ENCODE measurements around the gene SLC24A5. TPM values are rescaled to one million over a fixed set of nuclear protein-coding genes. Genes with fewer than 3 reads are reported as not detected.

Gene SLC24A5
- total and polyA plus RNA-seq, 2 of the 4 experiments (the other 2 are of a cell fraction), result not detected

DNA sequence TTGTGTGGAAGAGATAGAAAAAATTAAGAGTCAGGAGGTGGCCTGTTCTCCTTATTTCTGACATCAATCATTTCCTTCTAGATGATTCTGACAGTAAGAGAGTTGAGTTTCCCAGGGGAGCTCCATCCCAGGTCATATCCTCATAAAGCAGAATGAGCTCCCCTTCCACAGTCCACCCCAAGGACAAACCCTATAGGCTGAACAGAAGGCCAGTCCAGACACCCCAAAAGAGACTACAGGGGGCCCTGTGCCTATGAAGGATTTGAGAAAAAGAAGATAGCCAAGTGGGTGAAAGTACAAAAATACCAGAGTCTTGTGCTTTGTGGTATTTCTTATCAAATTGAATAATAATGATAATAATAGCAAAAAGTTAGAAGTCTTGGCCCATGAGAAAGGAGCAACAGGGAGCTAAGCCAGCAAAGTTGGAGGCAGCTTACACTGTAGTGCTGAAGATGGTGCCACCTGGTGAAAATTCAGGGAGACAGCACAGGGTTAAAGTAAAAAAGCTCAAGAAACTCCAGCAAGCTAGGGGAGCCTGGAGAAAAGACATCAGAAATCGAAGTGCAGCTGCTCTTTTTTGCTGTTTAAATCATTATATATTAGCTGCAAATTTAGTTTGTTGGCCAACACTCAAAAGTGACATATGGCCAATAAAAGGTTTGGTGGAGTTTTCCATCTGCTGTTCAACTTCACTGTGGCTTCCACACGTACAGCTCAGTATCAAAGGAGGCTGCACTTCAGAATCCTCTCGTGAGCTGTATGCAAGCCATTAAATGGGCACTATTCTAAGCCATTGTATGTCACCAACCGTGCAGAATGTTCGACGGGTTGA is 35.8 kb upstream of the SLC24A5 start:
- H4K20me1 ChIP-seq (ENCODE audit: insufficient read depth, low read length), result no peaks in the 10 kb centered on the region
- CTCF ChIA-PET, result interaction anchor here (0.6 to 1.3 kb wide), 4 partner anchors 20 to 889 kb away, joined by 3 read pairs; no protein-coding TSS in a partner anchor
- no peak overlapping the region for H3K4me2 ChIP-seq (ENCODE audit: low read depth, low read length)
- no peak overlapping the region for H3K18ac ChIP-seq (ENCODE audit: low read depth, low read length)
- no peak overlapping the region for H3K14ac ChIP-seq (replicated peaks; ENCODE audit: low read depth, low read length)
- H2AFZ ChIP-seq (replicated peaks; ENCODE audit: low read length, poor library complexity), result no peak overlapping the region
- no peak overlapping the region for H4K8ac ChIP-seq (ENCODE audit: low read depth in 2 of 2, low read length in 2 of 2)
- H3K9ac ChIP-seq (ENCODE audit: low read depth, low read length), result no peak overlapping the region
- no peak overlapping the region for H4K5ac ChIP-seq (ENCODE audit: low read depth, low read length)
- H3K23ac ChIP-seq (ENCODE audit: low read depth, low read length), result no peak overlapping the region
- intact Hi-C loops (cut with micrococcal nuclease) (loop anchor here (2.0 kb wide), 1 partner anchor 888 kb away; no protein-coding TSS in a partner anchor), dilution Hi-C loops (cut with HindIII; ENCODE audit: low sequenced_read_pairs, unreplicated experiment) (no loop called here), in situ Hi-C loops (cut with MboI; ENCODE audit: low sequenced_read_pairs) (loop anchor here (10.0 kb wide), 1 partner anchor 890 kb away; no protein-coding TSS in a partner anchor)
- ATAC-seq (ENCODE audit: low read depth), result peak; percentile 79
- no peak overlapping the region for H2BK15ac ChIP-seq (ENCODE audit: low read depth, low read length)
- no peaks in the 10 kb centered on the region for H3K9me3 ChIP-seq (ENCODE audit: control insufficient read depth, insufficient read depth, low read length)
- peaks cover 12% of the 10 kb centered on the region for H3K27me3 ChIP-seq (ENCODE audit: control insufficient read depth, insufficient read depth, low read length)
- H3K4me3 ChIP-seq (ENCODE audit: insufficient read depth, low read depth, low read length), result no peak overlapping the region
- H2AK5ac ChIP-seq (ENCODE audit: low read depth, low read length), result no peak overlapping the region
- no peaks in the 10 kb centered on the region for H3K36me3 ChIP-seq (ENCODE audit: control insufficient read depth, insufficient read depth, low read length)
- no peaks in the 10 kb centered on the region for H3K79me1 ChIP-seq (ENCODE audit: low read depth in 1 of 2, low read length in 2 of 2)
- DNase-seq, result peak; percentile 50
- no peak overlapping the region for H4K91ac ChIP-seq (ENCODE audit: insufficient read depth, low read depth, low read length)
- H2BK20ac ChIP-seq (ENCODE audit: low read depth, low read length), result no peak overlapping the region
- no TSS peak for BruUV-seq (replicated peaks)
- H2BK5ac ChIP-seq (ENCODE audit: low read depth, low read length, poor library complexity, severe bottlenecking), result no peak overlapping the region
- no peak overlapping the region for H3K4ac ChIP-seq (ENCODE audit: low read depth, low read length)
- H2AK9ac ChIP-seq (replicated peaks; ENCODE audit: low read depth, low read length, poor library complexity), result no peak overlapping the region
- H3K9me1 ChIP-seq (ENCODE audit: insufficient read depth, low read length), result no peaks in the 10 kb centered on the region; the same call in 1 of the 2 replicates
- no peak overlapping the region for H3K56ac ChIP-seq (ENCODE audit: extremely low read depth, insufficient read depth, low read length)
- H3K27ac ChIP-seq (ENCODE audit: insufficient read depth, low read length), result no peak overlapping the region
- POLR2A ChIA-PET (ENCODE audit: unreplicated experiment), result interaction anchor here (0.6 kb wide), 1 partner anchor 350 kb away, joined by 8 read pairs; no protein-coding TSS in a partner anchor
- no peaks in the 10 kb centered on the region for H3K4me1 ChIP-seq (ENCODE audit: control insufficient read depth, insufficient read depth, low read length)
- TF ChIP-seq RCOR1 (IDR thresholded peaks at IDR 0.05; ENCODE audit: insufficient replicate concordance, low read length), result no peak
- TF ChIP-seq RAD21 (IDR thresholded peaks at IDR 0.05; ENCODE audit: low read length), result peak; percentile 53
- no peak for TF ChIP-seq FOS (IDR thresholded peaks at IDR 0.05; ENCODE audit: low read depth, low read length)
- TF ChIP-seq, protein P1, sequence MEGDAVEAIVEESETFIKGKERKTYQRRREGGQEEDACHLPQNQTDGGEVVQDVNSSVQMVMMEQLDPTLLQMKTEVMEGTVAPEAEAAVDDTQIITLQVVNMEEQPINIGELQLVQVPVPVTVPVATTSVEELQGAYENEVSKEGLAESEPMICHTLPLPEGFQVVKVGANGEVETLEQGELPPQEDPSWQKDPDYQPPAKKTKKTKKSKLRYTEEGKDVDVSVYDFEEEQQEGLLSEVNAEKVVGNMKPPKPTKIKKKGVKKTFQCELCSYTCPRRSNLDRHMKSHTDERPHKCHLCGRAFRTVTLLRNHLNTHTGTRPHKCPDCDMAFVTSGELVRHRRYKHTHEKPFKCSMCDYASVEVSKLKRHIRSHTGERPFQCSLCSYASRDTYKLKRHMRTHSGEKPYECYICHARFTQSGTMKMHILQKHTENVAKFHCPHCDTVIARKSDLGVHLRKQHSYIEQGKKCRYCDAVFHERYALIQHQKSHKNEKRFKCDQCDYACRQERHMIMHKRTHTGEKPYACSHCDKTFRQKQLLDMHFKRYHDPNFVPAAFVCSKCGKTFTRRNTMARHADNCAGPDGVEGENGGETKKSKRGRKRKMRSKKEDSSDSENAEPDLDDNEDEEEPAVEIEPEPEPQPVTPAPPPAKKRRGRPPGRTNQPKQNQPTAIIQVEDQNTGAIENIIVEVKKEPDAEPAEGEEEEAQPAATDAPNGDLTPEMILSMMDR (conservative IDR thresholded peaks at IDR 0.05; ENCODE audit: low read depth, low read length), result peak; percentile 51
- peak; percentile 49 for TF ChIP-seq SMC3 (IDR thresholded peaks at IDR 0.05; ENCODE audit: low read depth, low read length)
- no peak for TF ChIP-seq POLR2A (IDR thresholded peaks at IDR 0.05; ENCODE audit: low read depth, low read length)
- 66% methylated on average over 3 of the region's 6 CpGs; no CpG with 5 or more reads in 1 of the 2 experiments for WGBS, 2 experiments (ENCODE audit: extremely low coverage in 2 of 2, insufficient read length in 1 of 2)
- no peak overlapping the region for H2BK120ac ChIP-seq (ENCODE audit: low read depth, low read length)
